SH-SY5Y (cell line): ENCODE data around the gene PNISR.

ENCODE experiments used
- GATA2 ChIP-seq: IDR thresholded peaks from 2 replicates; pipeline ENCODE4 v1.6.1; 2011; ENCODE audit warnings: mild to moderate bottlenecking, low read depth, low read length
- GATA3 ChIP-seq: IDR thresholded peaks from 2 replicates; pipeline ENCODE4 v1.6.1; 2011; ENCODE audit warnings: low read depth, mild to moderate bottlenecking, low read length, moderate library complexity

PNISR gene, protein sequence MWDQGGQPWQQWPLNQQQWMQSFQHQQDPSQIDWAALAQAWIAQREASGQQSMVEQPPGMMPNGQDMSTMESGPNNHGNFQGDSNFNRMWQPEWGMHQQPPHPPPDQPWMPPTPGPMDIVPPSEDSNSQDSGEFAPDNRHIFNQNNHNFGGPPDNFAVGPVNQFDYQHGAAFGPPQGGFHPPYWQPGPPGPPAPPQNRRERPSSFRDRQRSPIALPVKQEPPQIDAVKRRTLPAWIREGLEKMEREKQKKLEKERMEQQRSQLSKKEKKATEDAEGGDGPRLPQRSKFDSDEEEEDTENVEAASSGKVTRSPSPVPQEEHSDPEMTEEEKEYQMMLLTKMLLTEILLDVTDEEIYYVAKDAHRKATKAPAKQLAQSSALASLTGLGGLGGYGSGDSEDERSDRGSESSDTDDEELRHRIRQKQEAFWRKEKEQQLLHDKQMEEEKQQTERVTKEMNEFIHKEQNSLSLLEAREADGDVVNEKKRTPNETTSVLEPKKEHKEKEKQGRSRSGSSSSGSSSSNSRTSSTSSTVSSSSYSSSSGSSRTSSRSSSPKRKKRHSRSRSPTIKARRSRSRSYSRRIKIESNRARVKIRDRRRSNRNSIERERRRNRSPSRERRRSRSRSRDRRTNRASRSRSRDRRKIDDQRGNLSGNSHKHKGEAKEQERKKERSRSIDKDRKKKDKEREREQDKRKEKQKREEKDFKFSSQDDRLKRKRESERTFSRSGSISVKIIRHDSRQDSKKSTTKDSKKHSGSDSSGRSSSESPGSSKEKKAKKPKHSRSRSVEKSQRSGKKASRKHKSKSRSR

DNA sequence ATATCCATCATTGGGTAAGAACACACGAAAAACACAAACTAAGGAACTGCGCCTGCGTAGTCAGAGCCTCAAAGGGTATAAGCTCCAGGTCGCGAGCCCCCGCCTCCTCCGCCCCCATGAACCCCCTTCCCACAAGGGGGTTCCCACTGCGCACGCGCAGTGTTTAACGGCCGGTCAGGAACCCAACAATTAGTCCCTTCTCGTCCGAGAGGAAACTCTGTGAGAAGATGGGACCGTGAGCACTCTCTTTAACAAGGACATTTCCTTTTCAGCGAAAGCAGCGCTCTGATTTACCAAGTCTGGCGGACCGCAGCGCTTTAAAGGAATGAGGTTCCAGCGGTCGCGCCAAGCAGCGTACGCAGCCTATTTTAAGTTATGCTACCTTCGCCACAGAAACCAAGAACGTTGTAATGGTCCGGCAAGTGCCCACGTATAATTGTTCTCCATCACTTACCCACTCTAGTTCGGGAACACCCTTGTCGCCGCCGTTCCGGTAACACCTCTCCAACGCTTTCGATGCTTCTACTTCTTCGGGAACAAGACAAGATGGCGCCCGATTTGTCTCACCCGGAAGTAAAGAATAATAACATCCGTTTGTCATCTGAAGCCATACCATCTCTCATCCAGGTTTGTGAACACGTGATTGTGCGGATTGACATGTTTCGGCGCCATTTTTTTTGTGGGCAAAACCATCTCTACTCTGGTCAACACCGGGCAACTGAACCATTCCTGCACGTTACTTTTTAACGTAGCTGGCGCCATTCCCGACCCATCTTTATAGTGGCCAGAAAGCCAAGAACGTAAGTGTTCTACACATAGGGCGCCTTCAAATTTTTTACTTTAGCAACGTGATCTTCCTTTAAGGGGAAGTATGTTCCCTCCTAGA, at the start of gene PNISR:
TSS of gene PNISR (minus strand) at position 548 of the 886 bp plus-strand sequence. CDS start 10,649 bp downstream, outside the sequence.
- TF ChIP-seq GATA2: no peak
- TF ChIP-seq GATA3: no peak

DNA sequence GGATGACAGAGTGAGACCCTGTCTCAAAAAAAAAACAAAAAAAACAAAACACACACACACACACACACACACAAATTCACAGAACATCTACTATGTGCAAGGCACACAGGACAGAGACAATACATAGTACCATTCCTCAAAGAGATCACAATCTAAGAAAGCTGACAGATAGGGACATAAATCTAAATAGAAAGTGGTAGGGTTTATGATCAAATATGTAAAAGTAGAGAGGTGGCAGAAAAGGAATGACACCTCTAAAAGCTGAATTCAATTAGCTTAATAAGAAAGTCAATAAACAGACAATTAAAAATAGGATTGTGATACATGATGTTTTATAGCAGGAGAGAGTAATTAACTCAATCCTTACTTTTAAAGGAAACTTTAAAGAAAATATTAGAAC, 48.6 kb upstream of the PNISR start:
- TF ChIP-seq GATA2: no peak
- no peak for TF ChIP-seq GATA3

DNA sequence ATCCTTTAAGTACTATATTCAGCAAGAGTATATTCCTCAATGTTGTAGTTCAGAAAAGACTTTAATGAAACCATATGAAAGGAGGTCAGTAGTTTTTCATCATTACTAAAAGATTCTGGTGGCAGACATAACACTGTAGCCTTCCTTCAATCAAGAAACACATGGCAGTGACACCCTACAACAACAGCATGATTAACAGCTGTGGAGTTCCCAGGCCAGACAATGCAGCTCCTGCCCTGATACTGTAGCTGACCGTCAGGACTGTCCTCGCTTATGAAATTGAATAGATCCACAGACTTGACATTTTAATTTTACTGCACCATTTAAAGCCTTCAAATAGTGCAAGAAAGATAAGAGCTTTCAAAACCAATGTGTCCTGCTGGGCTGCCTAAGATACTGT, 46.5 kb upstream of the PNISR start:
- TF ChIP-seq GATA3 (no peak), GATA2 (no peak)

DNA sequence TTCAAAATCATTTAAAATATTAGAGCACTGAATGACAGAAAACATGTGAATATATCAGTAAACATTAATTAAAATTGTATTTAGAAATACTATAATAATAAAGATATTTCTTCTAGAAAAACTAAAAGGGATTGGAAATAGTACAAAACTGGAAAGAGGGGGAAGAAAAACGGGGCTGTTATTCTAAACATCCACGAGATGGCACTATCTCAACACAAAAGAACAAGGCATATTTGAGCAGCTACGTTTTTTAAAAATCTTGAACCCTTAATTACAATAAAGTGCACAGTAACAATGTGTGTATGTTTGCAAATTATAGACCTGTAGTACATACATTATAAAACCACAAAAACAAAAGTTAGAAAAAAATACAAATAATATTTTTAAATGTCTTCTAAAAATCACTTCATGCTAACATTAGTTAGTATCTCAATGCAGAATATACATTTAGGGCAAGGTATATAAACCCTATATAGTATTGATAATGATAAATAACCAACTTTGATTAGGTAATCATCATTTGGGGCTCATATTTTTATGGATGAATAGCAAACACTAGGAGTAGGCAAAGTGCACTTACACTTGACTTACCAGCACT, 42.5 kb upstream of the PNISR start:
- no peak for TF ChIP-seq GATA2
- TF ChIP-seq GATA3: no peak

- no peak for TF ChIP-seq GATA3
- no peak for TF ChIP-seq GATA2
Observed at GRCh38 chr6:99458319-99458718, 33.2 kb upstream of the PNISR start.

- TF ChIP-seq GATA3 (no peak), GATA2 (no peak)
Observed at GRCh38 chr6:99446076-99446475, 21.0 kb upstream of the PNISR start.

- TF ChIP-seq GATA2 (no peak), GATA3 (no peak)
Observed at GRCh38 chr6:99434702-99435530, 9.8 kb upstream of the PNISR start.

GRCh38 chr6:99432877-99433276, 7.8 kb upstream of the PNISR start:
- no peak for TF ChIP-seq GATA2
- no peak for TF ChIP-seq GATA3

DNA sequence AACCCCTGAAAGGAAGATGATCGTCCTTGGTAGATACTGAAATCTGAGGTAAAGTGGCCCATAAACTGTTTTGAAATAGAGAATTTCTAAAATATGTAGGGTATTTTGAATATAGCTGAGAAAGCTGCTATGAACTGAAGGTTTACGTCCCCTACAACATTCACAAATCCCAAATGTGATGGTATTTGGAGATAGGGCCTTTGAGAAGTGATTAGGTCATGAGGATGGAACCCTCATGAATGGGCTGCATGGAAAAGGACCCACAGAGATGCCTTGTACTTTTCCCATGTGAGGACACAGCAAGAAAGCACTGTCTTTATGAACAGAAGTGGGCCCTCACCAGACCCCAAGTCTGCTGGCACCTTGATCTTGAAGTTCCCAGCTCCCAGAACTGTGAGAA, 6.8 kb upstream of the PNISR start:
- TF ChIP-seq GATA3: no peak

DNA sequence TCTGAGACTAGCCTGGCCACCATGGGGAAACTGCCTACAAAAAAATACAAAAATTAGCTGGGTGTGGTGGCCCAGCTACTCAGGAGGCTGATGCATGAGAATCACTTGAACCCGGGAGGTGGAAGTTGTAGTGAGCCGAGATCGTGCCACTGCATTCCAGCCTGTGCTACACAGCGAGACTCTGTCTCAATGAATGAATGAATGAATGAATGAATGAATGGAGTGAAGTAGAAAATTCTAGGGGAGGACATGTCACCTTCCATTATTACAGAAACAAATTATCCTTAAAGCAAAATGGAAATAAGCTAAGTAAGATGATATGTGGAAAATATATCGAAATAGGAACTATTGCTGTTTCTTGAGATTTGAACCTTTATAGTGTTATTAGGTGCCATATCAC, 2.9 kb upstream of the PNISR start:
- TF ChIP-seq GATA3 (no peak), GATA2 (no peak)

- TF ChIP-seq GATA2 (no peak), GATA3 (no peak)
Observed at GRCh38 chr6:99426451-99426757, 1.3 kb upstream of the PNISR start.

DNA sequence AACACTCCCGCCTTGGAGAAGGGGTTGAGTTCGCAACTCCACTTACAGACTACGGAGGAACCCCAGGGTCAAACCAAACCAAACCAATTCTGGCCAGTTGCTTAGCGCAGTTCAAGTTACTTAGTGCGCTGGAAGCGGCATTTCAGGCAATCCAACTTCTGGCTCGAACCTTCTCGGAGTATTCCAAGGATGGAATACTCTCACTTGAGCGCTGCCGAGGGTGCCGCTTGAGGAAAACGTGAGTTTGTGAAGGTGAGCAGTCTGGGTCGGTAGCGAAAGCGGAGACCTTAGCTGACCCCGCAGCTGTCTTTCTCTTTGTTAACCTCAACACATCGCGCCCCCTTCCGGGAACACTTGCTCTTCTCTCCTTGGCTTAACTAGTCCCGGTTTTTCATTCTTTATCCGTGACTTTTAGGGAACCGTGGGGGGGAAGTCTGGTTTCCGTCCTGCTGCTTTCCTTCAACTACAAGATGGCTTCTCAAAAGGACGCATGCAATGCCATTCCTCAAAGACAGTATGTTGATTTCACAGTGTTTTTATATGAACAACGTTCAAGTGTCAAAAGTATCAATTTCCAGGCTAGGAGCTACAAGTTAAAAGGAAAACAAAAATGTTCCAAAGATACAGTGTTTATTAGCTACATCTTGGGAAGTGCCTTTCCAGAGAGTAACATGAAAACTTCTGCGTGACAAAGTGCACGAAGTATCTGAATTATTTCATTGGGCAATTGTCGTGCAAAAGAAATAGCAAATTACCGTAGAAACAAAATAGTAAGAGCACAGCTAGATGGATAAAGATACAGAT, 741 bp upstream of the PNISR start:
- TF ChIP-seq GATA3 (no peak), GATA2 (no peak)
